ENCODE data around the gene SPACDR.
"Not testable (repeated sequence)": the region's sequence is repeated elsewhere in the genome, so short reads cannot be mapped to it uniquely, and the experiment has no call there.

Gene SPACDR

DNA sequence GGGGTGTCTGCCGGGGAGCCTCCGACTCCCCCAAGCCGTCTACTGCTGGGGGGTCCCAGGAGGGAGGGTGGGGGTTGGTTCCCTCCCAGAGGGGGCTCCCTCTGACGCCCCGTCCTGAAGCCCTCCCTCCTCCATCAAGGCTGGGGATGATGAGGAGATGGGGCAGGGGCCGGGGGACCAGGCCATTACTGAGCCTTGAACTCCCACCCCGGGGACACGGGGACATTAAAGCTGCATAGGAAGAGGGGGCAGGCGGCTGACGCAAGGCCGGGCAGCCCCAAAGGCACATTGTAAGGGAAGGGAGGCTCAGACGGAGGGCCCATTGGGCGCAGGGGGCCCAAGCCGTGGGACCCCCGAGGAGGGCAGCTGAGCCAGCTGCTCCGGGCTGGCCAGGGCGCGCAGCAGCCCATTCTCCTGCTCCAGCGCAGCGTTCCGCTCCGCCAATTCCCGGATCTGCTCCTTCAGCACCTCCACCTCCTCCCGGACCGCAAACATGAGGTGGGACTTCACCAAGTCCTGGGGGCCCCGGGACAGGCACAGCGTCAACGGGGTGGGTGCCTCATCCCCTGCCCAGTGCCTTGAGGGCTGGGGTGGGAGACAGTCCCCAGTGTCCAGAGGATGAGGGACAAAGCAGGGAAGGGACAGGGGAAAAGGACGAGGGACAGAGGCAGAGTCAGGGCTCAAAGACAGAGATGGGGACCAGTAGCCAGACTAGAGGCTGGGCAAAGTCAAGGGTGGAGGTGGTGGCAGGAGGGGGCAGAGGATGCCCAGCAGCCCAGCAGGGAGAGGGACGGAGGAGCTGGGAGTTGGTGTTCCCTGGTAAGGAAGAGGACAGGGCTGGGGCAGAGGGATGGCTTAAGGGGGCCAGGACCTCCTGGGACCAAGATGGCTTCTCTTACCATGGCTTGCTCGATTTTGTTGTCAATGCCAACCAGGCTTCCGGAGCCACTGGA, 2.9 kb upstream of the SPACDR start:
- DNase-seq (ENCODE audit: low spot score): no peak

GRCh38 chr7:100465702-100466311, 1.7 kb upstream of the SPACDR start:
- DNase-seq (ENCODE audit: low spot score): peak; percentile 67

DNA sequence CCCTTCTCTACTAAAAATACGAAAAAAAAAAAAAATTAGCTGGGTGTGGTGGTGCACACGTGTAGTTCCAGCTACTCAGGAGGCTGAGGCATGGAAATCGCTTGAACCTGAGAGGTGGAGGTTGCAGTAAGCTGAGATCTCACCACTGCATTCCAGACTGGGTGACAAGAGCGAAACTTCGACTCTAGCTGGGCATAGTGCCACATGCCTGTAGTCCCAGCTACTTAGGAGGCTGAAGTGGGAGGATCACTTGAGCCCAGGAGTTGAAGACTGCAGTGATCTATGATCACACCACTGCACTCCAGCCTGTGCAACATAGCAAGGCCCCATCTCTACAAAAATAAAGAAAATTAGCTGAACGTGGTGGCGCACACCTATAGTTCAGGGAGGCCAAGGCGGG, 1.2 kb upstream of the SPACDR start:
- no peak for DNase-seq (ENCODE audit: low spot score)

DNA sequence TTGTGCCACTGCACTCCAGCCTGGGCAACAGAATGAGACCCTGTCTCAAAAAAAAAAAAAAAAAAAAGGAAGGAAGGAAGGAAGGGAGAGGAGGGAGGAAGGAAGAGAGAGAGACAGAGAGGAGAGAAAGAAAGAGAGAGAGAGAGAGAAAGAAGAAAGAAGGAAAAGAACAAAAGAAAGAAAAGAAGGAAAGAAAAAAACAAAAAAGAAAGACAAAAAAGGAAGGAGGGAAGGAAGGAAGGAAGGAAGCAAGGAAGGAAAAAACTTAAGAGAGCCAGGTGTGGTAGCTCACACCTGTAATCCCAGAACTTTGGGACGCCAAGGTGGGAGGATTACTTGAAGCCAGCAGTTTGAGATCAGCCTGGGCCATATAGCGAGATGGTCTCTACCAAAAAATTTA, 731 bp upstream of the SPACDR start:
- no peak for DNase-seq (ENCODE audit: low spot score)

- DNase-seq (ENCODE audit: low spot score): no peak
These were observed 7.0 kb downstream of the SPACDR start for GRCh38 chr7:100457033-100457432.

DNA sequence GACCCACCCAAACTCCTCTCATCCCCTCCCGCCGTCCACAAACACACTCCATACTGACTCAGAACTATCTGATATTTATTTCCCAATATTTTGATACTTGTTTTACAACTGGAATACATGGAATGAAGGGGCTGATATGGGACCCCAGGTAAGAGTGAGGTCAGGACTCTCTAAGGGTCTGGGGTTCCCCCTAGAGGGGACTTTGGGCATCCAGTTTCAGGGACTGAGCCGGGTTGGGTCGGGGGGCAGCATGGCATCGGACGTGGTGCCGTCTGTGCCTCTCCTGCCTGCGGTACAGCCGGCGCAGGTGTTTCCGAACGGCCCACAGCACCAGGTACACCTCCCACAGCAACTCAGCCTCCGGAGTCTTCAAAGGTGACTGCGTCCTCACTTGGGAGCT, 7.5 kb downstream of the SPACDR start:
- no peak for DNase-seq (ENCODE audit: low spot score)

DNA sequence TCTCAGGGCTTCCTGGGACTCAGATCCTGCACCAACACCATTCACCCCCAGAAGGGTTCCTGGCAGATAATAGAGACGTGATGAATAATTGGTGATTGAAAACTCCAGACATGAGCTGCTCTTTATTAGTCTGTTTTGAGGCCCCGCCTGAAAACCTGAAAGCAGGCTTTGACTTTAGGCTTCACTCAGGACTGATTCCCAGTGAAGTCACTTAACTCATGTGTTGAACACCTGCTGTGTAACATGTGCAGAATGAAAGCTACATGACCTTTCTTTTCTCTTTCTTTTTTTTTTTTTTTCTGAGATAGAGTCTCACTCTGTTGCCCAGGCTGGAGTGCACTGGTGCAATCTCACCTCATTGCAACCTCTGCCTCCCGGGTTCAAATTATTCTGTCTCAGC, 8.9 kb downstream of the SPACDR start:
- no peak for DNase-seq (ENCODE audit: low spot score)

GRCh38 chr7:100453854-100454253, 10.2 kb downstream of the SPACDR start:
- not testable (repeated sequence) for DNase-seq (ENCODE audit: low spot score)

DNA sequence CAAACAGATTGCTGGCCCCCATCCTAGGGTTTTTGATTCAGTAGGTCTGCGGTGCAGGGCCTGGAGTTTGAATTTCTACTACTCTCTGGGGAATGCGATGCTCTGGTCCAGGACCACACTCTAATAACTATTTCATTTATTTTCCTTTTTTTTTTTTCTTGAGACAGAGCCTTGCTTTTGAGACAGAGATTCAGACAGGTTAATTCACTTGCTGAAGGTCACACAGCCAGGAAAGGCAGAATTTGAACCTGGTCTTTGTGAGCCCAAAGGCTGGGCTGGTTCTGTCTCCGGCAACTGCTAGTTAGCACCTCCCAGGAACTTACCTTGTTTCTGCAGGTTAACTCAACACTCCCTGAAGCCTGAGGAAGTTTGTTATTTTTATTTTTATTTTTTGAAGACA, 11.5 kb downstream of the SPACDR start:
- DNase-seq (ENCODE audit: low spot score): no peak

DNA sequence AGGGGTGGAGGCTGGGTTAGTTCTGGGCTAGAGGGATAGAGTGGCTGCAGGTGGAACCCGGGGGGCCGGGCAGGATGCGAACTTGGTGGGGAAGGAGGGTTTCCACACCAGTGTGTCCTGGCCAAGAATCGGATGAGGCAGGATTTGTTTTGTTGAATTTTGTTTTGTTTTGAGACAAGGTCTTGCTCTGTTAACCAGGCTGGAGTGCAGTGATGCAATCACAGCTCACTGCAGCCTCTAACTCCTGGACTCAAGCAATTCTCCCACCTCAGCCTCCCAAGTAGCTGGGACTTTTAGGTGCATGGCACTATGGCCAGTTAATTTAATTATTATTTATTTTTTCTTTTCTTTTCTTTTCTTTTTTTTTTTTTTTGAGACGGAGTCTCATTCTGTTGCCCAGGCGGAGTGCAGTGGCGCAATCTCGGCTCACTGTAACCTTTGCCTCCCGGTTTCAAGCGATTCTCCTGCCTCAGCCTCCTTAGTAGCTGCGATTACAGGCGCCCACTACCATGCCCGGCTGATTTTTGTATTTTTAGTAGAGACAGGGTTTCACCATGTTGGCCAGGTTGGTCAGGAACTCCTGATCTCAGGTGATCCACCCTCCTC, 14.8 kb downstream of the SPACDR start:
- DNase-seq (ENCODE audit: low spot score): no peak

GRCh38 chr7:100447363-100447762, 16.7 kb downstream of the SPACDR start:
- DNase-seq (ENCODE audit: low spot score): not testable (repeated sequence)

DNA sequence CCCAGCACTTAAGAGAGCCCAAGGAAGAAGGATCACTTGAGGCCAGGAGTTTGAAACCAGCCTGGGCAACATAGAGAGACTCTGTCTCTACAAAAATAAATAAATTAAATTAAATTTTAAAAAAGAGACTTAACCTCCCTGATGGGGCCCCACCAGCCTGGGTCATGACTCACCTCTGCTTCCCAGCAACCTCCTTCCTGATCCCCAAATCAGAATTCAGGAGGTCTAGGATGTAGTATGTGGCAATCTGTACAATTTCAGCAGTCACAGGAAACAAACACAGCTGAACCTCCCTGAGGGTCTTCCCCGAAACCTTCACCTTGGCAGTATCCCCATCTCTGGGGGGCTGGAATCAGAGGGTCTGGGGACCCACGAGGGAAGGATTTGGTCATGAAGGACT, 18.0 kb downstream of the SPACDR start:
- DNase-seq (ENCODE audit: low spot score): no peak

- DNase-seq (ENCODE audit: low spot score): no peak
These were observed 19.5 kb downstream of the SPACDR start for GRCh38 chr7:100444311-100445278.

DNA sequence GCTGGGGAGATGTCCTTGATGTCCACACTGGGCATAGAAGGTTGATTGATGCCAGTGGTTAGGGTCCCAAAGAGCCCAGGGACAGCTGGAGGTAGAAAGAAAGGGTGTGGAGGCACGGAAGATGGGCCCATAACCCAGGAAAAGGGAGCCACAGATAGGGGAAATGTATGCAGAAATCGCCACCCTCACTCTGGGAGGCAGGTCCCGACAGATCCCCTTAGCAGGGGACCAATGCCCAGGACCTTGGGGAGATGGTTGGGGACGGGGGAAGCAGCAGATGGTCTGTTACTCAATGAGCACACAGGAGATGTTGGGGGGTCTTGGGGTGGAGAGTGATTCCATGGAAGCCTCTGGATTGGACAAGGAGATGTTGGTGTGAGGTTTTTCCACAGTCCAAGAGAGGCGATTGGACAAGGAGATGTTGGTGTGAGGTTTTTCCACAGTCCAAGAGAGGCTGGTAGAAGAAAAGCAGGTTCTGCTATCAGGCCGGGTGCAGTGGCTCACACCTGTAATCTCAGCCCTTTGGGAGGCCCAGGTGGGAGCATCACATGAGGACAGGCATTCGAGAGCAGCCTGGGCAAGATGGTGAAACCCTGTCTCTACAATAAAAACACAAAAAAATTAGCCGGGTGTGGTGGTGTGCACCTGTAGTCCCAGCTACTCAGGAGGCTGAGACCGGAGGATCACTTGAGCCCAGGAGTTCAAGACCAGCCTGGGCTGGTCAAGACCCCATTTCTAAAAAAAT, 20.8 kb downstream of the SPACDR start:
- DNase-seq (ENCODE audit: low spot score): no peak

DNA sequence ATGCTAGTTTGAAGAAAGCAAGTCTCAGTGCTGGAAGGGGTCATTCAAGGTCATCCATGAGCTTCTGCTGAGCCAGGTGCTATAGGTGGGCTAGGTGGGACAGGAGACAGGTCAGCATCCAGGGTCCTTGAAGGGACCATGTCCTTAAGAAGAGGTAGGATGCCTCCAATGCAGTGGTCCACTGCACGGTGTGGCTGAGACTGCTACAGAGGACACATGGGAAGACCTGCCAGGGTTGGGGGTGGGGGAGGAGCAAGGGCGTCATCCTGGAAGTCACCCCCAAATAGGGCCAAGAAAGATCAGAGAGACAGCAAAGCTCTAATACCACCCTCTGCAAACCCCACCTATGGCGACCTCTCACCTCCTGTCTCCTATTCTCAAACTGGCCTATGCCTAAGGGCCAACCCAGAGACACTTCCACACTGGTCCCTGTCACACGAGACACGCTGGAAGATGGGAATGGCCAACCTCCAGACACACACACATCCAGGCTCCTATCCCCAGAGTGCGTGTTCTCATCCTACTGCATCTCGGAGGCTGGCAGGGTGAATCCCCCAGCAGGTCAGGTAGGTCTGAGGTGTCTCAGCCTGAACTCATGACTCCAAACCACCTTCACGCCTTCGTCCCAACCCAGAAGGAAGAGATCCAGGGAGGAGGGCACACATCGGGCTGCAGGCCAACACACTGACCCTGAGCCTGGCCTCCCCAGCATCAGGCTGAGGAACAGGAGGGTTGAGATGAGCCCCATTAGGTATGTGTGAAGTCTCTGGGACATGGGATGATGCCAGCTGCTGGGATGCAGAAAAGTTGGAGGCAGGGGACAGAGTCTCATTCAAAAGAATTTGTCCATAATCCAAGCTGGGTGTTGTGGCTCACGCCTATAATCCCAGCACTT, 22.2 kb downstream of the SPACDR start:
- DNase-seq (ENCODE audit: low spot score): no peak

DNA sequence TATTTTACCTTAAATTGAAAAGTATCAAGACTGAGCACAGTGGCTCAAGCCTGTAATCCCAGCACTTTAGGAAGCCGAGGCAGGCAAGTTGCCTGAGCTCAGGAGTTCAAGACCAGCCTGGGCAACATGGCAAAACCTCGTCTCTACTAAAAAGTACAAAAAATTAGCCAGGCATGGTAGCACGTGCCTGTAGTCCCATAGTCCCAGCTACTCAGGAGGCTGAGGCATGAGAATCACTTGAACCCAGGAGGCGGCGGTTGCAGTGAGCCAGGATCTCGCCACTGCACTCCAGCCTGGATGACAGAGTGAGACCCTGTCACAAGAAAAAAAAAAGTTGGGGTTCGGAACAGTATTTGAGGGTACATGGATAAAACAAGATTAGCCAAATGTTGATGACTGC, 24.8 kb downstream of the SPACDR start:
- not testable (repeated sequence) for DNase-seq (ENCODE audit: low spot score)

- DNase-seq (ENCODE audit: low spot score): not testable (repeated sequence)
These were observed 25.3 kb downstream of the SPACDR start for GRCh38 chr7:100438731-100439130.

GRCh38 chr7:100438172-100438571, 25.9 kb downstream of the SPACDR start:
- DNase-seq (ENCODE audit: low spot score): no peak
